ENCODE measurements around the gene NFE2L3. TPM values are rescaled to one million over a fixed set of nuclear protein-coding genes. Genes with fewer than 3 reads are reported as not detected.

NFE2L3 gene
- total and polyA plus RNA-seq, 9 of the 15 experiments (the other 6 are each of a cell fraction or from before 2014, with no cell fraction given) = 2.9 to 16.9 (median 12.4) TPM

- TF ChIP-seq CBX3 (IDR thresholded peaks at IDR 0.05; ENCODE audit: borderline replicate concordance in 1 of 2, low read length in 2 of 2) (no peak), ZNF311 (CRISPR knock-in tag; IDR thresholded peaks at IDR 0.05) (peak; percentile 88), KDM1A (IDR thresholded peaks at IDR 0.05) (peak in 1 of 2 experiments; percentile 35; a peak in 1 of 4 replicates), L3MBTL2 (IDR thresholded peaks at IDR 0.05) (peak; percentile 48), ZC3H4 (CRISPR knock-in tag; IDR thresholded peaks at IDR 0.05; ENCODE audit: borderline replicate concordance) (no peak), ZNF609 (CRISPR knock-in tag; IDR thresholded peaks at IDR 0.05; ENCODE audit: borderline replicate concordance) (no peak), HDAC1 (IDR thresholded peaks at IDR 0.05) (peak in 1 of 2 experiments; percentile 80; a peak in 2 of 4 replicates), KHSRP (IDR thresholded peaks at IDR 0.05) (no peak), ZNF695 (CRISPR knock-in tag; IDR thresholded peaks at IDR 0.05) (no peak), NRF1 (conservative IDR thresholded peaks at IDR 0.05 in 1 of 2, IDR thresholded peaks at IDR 0.05 in 1 of 2) (0 out of 4 replicates have a peak, but pooled peaks of 1 of the 2 experiments have one; percentile 25), TEAD1 (CRISPR knock-in tag; IDR thresholded peaks at IDR 0.05) (peak in 1 of 2 experiments; percentile 77; a peak in 2 of 4 replicates), ZBTB40 (IDR thresholded peaks at IDR 0.05) (0 out of 2 replicates have a peak, but pooled peaks have one; percentile 43), ZBTB40 (CRISPR knock-in tag; IDR thresholded peaks at IDR 0.05) (no peak), ZNF263 (CRISPR knock-in tag; IDR thresholded peaks at IDR 0.05; ENCODE audit: borderline replicate concordance) (no peak), ZEB2 (IDR thresholded peaks at IDR 0.05) (0 out of 2 replicates have a peak, but pooled peaks have one; percentile 17)
Observed at GRCh38 chr7:26233902-26234511, 82.0 kb downstream of the NFE2L3 start (continued).
